ENCODE data around the gene TAF4.
"Not testable (repeated sequence)": the region's sequence is repeated elsewhere in the genome, so short reads cannot be mapped to it uniquely, and the experiment has no call there.

The TAF4 gene

GRCh38 chr20:61958773-61959700 lies 106.6 kb downstream of the TAF4 start:
- DNase-seq, result no peak

DNA sequence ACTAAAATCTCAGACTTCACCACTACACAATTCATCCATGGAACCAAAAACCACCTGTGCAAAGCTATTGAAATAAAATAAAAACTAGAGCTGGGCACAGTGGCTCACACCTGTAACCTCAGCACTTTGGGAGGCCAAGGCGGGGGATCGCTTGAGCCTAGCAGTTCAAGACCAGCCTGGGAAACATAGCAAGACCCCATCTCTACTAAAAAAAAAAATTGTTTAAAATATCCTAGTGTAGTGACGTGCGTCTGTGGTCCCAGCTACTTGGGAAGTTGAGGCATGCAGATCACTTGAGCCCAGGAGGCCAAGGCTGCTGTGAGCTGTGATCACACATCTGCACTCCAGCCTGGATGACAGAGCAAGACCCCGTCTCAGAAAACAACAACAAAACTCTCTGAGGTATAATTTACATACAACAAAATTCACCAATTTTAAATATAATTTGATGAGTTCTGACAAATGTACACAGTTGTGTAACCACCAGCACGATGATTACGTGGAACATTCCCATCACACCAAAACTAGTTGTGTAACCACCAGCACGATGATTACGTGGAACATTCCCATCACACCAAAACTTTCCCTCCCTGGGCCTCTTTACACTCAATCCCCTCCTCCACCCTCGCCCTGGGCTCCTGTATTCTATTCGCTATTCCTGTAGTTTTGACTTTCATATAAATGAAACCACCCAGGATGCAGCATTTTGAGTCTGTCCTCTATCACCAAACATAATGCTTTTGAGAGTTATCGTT lies 107.5 kb downstream of the TAF4 start:
- no peak for DNase-seq

- DNase-seq, result no peak
Observed at GRCh38 chr20:61956396-61957342, 109.0 kb downstream of the TAF4 start.

DNA sequence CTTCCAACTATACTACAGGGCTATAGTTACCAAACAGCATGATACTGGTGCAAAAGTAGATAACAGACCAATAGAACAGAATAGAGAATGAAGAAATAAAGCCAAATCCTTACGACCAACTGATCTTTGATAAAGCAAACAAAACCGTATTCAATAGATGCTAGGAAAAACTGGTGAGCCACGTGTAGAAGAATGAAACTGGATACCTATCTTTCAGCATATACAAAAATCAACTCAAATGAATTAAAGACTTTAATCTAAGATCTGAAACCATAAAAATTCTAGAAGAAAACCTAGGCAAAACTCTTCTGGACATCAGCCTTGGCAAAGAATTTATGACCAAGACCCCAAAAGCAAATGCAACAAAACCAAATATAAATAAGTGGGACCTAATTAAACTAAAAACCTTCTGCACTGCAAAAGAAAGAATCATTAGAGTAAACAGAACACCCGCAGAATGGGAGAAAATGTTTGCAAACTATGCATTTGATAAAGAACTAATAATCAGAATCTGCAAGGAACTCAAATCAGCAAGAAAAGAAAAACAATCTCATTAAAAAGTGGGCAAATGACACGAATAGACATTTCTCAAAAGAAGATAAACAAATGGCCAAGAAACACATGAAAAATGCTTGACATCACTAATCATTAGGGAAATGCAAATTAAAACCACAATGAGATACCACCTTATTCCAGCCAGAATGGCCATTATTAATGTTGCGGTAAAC lies 109.8 kb downstream of the TAF4 start:
- no peak for DNase-seq

DNA sequence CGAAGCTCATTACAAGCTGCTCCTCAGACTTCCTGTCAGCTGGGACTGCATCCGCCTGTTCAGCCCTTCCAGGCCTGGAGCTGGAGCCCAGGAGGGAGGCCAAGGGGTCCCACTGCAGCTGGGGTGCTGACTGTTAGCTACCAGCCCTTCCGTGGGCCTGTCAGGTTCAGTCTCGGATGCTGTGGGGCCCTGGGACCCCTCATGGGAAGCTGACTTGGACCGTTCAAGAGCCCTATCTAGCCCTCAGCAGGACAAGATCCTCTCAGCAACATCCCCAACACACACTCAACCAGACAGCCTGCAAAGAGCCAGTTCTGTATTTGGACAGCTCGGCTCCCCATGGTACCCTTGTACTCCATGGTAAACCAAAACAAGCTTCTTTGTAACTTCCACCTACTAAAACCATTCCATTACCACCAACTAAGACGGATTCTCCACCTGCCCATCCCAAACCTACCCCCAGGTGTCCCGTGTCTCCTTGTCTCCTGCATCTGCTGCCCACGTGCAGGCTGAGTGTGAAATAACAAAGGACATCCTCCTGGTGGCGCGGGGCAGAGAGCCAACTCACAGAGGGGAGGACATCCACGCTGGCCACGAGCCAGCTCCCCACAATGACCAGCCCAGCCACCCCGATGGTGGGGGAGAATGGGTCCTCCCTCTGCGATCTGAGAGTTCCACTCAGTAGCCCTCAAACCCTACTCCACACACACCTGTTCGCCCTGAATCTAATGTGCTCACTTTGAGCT lies 111.2 kb downstream of the TAF4 start:
- DNase-seq, result peak in 1 of 2 experiments; percentile 8

- DNase-seq, result no peak
Observed at GRCh38 chr20:61953037-61954021, 112.4 kb downstream of the TAF4 start.

DNA sequence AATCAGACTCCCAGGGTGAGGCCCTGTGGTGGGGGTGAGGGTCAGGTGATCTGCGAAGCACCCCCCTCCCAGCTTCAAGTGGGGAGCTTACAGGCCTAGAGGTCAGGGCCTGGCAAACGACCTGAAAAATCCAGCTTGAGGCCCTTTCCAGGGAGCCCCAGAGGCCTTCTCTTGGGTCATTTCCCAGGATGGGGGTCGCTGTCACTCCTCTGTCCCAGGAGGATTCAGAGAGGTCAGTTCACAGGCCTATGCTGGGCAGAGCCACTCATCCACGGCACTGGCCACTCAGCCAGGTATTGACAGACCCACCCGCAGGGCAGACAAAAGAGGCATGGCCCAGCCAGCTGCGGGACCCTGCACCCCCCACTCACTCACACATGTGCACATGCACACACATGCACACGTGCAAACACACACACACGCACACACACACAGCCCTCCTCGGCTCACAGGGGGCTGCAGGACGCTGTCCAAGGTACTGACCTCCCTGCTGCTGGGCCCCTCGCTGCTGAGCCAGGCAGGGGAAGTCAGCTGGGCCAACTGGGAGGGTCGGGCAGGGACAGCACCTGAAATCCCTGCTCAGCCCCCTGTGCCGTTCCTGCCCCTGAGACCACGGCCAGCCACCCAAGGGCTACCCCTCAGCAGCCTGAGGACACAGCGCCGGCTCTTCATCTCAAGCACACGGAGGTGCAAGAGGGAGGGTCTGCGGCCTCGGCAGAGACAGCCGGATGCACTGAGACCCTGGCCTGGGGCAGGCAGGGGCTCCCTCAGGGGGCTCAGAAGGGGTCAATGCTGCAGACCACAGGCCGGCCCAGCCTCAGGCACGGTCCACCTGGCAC lies 113.8 kb downstream of the TAF4 start:
- DNase-seq, result no peak

DNA sequence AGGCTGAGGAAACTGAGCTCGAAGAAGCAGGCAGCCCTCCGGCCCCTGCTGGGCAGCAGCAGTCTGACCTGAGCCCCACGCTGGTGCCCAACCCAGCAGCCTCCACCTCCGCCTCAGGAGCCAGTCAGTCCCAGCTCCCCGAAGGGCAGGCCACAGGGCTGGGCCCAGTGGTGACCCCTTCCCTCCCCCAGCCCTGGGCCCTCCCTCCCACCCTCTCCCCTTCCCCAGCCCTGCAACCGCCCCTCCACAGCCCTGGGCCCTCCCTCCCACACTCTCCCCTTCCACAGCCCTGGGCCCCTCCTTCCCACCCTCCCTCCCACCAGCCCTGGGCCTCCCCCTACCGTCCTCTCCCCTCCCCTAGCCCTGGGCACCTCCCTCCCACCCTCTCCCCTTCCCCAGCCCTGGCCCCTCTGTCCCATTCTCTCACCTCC lies 115.0 kb downstream of the TAF4 start:
- DNase-seq, result no peak

GRCh38 chr20:61949714-61950640 lies 115.7 kb downstream of the TAF4 start:
- DNase-seq, result no peak

GRCh38 chr20:61949363-61949713 lies 116.3 kb downstream of the TAF4 start:
- no peak for DNase-seq

DNA sequence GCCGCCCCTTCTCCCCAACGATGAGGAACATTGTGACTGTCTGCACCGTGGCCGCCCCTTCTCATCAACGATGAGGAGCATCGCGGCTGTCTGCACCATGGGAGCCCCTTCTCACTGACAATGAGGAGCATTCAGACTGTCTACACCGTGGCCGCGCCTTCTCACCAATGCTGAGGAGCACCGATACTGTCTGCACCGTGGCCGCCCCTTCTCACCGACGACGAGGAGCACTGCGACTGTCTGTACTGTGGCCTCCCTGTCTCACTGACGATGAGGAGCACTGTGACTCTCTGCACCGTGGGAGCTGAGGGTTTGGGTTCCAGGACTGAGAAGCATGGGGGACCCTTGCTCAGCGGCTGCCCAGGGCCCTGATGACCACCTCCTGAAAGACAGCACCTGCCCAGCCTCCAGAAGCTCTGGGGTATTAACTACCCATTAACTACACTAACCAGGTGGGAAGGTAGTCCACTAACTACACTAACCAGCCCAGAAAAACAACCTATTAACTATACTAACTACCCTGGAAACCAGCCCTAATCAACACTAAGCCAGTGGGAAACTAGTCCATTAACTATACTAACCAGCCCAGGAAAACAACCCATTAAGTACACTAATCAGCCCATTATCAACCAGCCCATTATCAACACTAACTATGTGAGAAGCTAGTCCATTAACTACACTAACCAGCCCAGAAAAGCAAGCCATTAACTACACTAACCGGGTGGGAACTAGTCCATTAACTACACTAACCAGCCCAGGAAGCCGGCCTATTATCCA lies 116.9 kb downstream of the TAF4 start:
- DNase-seq, result no peak

- not testable (repeated sequence) for DNase-seq
Observed at GRCh38 chr20:61948056-61948455, 117.6 kb downstream of the TAF4 start.

- DNase-seq, result not testable (repeated sequence)
Observed at GRCh38 chr20:61945495-61945894, 120.2 kb downstream of the TAF4 start.

- DNase-seq, result not testable (repeated sequence)
Observed at GRCh38 chr20:61944967-61945366, 120.7 kb downstream of the TAF4 start.

- DNase-seq, result no peak
Observed at GRCh38 chr20:61942526-61942925, 123.2 kb downstream of the TAF4 start.

DNA sequence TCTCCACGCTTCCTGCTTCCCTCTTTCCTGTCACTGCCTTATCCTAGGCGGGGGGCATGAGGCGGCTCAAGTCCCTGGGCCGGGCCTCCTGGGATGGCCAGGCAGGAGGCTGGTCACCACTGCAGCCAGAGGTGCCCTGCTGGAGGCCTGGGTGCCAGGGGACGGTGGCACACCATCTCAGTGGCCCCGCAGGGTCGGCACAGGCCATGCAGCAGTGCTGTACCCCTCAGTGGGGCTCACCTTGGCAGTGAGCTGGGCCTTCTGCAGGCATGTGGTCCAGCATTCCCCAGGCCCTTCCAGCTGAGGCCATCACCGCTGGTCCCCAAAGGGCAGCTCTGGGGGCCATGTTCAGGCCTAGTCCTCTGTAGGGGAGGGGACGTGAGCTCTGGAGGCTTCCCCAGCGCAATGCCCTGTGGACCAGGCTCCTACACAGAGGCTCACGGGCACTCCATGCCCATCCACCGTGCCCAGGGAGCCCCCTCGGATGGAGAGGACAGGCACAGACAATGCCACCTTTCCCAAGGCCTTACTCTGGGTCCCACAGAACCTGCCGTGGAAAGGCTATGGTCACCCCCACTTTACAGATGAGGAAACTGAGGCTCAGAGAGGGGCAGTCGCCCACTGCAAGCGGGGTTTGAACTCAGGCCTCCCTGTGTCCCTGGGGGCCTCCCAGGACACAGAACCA lies 123.8 kb downstream of the TAF4 start:
- no peak for DNase-seq

All from NCI-H1930 (cell line).